KMS-11 (cell line): Measurements from ENCODE around the gene SNCAIP.

Source experiments
- H2AFZ ChIP-seq: fragments of 200-600 bp; sonication (generic); 2 replicates; pipeline ENCODE4 v1.6.1; 2016; ENCODE audit warnings: antibody characterized with exemption, mixed run types, low read depth
- H3K27ac ChIP-seq: fragments of 200-600 bp; sonication (generic); 2 replicates; pipeline ENCODE4 v1.6.1; 2016; ENCODE audit warnings: mild to moderate bottlenecking, mixed run types
- H3K27me3 ChIP-seq: fragments of 200-600 bp; sonication (generic); 2 replicates; pipeline ENCODE4 v1.6.1; 2017; ENCODE audit warnings: mild to moderate bottlenecking, low read depth, mixed run types, moderate library complexity; ENCODE audit not compliant: insufficient read depth
- H3K36me3 ChIP-seq: fragments of 200-600 bp; sonication (generic); 2 replicates; pipeline ENCODE4 v1.6.1; 2017; ENCODE audit warnings: mild to moderate bottlenecking, mixed run types; ENCODE audit not compliant: insufficient read depth
- H3K4me1 ChIP-seq: fragments of 200-600 bp; sonication (generic); 2 replicates; pipeline ENCODE4 v1.6.1; 2016; ENCODE audit warnings: mild to moderate bottlenecking, low read depth, mixed run types; ENCODE audit not compliant: poor library complexity, severe bottlenecking
- H3K4me2 ChIP-seq: fragments of 200-600 bp; sonication (generic); 2 replicates; pipeline ENCODE4 v1.7.0; 2016; ENCODE audit warnings: mild to moderate bottlenecking, mixed run types
- H3K4me3 ChIP-seq: fragments of 200-600 bp; sonication (generic); IDR thresholded peaks from 2 replicates; pipeline ENCODE4 v1.6.1; 2017; ENCODE audit warnings: low read depth, low read length, mixed read lengths; ENCODE audit not compliant: insufficient read depth
- H3K79me2 ChIP-seq: fragments of 200-600 bp; sonication (generic); 2 replicates; pipeline ENCODE4 v1.6.1; 2016; ENCODE audit warnings: low read depth, mixed run types; ENCODE audit not compliant: insufficient read depth
- H3K9ac ChIP-seq: fragments of 200-600 bp; sonication (generic); 2 replicates; pipeline ENCODE4 v1.6.1; 2016; ENCODE audit warnings: mild to moderate bottlenecking, mixed run types
- H4K20me1 ChIP-seq: fragments of 200-600 bp; sonication (generic); 2 replicates; pipeline ENCODE4 v1.6.1; 2016; ENCODE audit warnings: mild to moderate bottlenecking, mixed run types; ENCODE audit not compliant: insufficient read depth
- TF ChIP-seq, protein P1 (sequence below): fragments of 200-600 bp; sonication (generic); conservative IDR thresholded peaks from 2 replicates; pipeline ENCODE4 v1.6.1; 2017; ENCODE audit warnings: low read depth, mild to moderate bottlenecking, antibody characterized with exemption, low read length, moderate library complexity, mixed read lengths

Gene SNCAIP

GRCh38 chr5:122412966-122413365 is 100.9 kb downstream of the SNCAIP start:
- H3K9ac ChIP-seq, result no peak overlapping the region
- no peak overlapping the region for H3K4me2 ChIP-seq
- H3K27ac ChIP-seq, result no peak overlapping the region
- H3K36me3 ChIP-seq, result no peaks in the 10 kb centered on the region
- peaks cover 7% of the 10 kb centered on the region for H3K4me1 ChIP-seq
- no peak overlapping the region for H3K4me3 ChIP-seq
- TF ChIP-seq, protein P1, sequence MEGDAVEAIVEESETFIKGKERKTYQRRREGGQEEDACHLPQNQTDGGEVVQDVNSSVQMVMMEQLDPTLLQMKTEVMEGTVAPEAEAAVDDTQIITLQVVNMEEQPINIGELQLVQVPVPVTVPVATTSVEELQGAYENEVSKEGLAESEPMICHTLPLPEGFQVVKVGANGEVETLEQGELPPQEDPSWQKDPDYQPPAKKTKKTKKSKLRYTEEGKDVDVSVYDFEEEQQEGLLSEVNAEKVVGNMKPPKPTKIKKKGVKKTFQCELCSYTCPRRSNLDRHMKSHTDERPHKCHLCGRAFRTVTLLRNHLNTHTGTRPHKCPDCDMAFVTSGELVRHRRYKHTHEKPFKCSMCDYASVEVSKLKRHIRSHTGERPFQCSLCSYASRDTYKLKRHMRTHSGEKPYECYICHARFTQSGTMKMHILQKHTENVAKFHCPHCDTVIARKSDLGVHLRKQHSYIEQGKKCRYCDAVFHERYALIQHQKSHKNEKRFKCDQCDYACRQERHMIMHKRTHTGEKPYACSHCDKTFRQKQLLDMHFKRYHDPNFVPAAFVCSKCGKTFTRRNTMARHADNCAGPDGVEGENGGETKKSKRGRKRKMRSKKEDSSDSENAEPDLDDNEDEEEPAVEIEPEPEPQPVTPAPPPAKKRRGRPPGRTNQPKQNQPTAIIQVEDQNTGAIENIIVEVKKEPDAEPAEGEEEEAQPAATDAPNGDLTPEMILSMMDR, result no peak
- H2AFZ ChIP-seq, result no peak overlapping the region
- H3K27me3 ChIP-seq, result no peaks in the 10 kb centered on the region
- no peaks in the 10 kb centered on the region for H3K79me2 ChIP-seq
- no peaks in the 10 kb centered on the region for H4K20me1 ChIP-seq

GRCh38 chr5:122413722-122414121 is 101.7 kb downstream of the SNCAIP start:
- Histone ChIP-seq H3K4me3 (no peak overlapping the region), H2AFZ (no peak overlapping the region), H3K4me2 (no peak overlapping the region), H3K9ac (no peak overlapping the region), H3K4me1 (peaks cover 4% of the 10 kb centered on the region), H3K27ac (no peak overlapping the region), H4K20me1 (no peaks in the 10 kb centered on the region), H3K36me3 (no peaks in the 10 kb centered on the region), H3K79me2 (no peaks in the 10 kb centered on the region), H3K27me3 (no peaks in the 10 kb centered on the region)
- TF ChIP-seq, protein P1, result no peak

DNA sequence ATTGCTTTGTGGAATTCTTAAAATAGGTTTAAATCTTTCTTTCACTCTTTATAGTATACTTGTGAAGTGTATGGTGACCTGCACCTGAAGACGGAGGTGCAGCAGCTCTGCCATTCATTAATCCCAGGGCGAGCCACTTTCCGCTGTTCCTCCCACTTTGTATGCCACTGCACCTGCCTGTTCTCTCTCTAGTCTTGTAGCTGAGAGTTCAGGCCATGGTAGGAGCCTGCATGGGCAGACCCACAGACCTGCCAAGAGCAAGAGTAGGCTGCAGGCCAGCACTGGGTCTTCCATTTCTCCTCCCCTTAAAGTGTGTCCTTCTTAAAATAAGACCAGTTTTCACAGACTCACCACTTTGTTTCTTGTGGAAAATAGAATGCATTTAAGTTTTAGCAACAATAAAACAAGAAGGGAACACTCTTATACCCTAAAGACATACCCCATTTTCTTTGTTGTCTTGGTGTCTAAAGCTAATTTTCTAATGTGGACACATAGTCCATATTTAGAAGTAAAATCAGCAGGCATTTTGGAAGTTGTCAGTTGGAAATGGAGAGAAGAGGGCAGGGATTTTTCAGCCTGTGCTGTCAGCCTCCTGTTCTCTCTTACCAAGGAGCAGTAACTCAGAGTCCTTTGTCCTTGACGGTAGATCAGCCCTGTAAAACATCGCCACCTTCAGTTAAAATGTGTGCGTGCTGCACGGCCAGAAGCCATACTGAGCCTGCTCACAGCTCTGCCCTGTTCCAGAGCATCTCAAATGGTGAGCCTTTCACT is 103.2 kb downstream of the SNCAIP start:
- Histone ChIP-seq H3K4me1 (no peaks in the 10 kb centered on the region), H3K4me3 (no peak overlapping the region), H2AFZ (no peak overlapping the region), H3K79me2 (no peaks in the 10 kb centered on the region), H3K27me3 (no peaks in the 10 kb centered on the region), H3K4me2 (no peak overlapping the region), H3K27ac (no peak overlapping the region), H4K20me1 (no peaks in the 10 kb centered on the region), H3K36me3 (no peaks in the 10 kb centered on the region), H3K9ac (no peak overlapping the region)
- TF ChIP-seq, protein P1, result no peak

GRCh38 chr5:122415801-122416120 is 103.7 kb downstream of the SNCAIP start:
- peaks cover 2% of the 10 kb centered on the region for H3K4me1 ChIP-seq
- H4K20me1 ChIP-seq, result no peaks in the 10 kb centered on the region
- no peak overlapping the region for H3K4me3 ChIP-seq
- no peak overlapping the region for H3K27ac ChIP-seq
- no peaks in the 10 kb centered on the region for H3K79me2 ChIP-seq
- H3K9ac ChIP-seq, result no peak overlapping the region
- no peak overlapping the region for H2AFZ ChIP-seq
- TF ChIP-seq, protein P1, result no peak
- no peak overlapping the region for H3K4me2 ChIP-seq
- no peaks in the 10 kb centered on the region for H3K27me3 ChIP-seq
- no peaks in the 10 kb centered on the region for H3K36me3 ChIP-seq
